GM19324 (cell line): ENCODE measurements around the gene P2RY12.

ENCODE experiments used
- ATAC-seq: cut with Tn5 transposase; IDR thresholded peaks from one replicate; pipeline ENCODE4 v1.9.1; 2021; ENCODE audit warnings: mild to moderate bottlenecking, moderate library complexity; ENCODE audit not compliant: unreplicated experiment, low FRiP score

The P2RY12 gene

DNA sequence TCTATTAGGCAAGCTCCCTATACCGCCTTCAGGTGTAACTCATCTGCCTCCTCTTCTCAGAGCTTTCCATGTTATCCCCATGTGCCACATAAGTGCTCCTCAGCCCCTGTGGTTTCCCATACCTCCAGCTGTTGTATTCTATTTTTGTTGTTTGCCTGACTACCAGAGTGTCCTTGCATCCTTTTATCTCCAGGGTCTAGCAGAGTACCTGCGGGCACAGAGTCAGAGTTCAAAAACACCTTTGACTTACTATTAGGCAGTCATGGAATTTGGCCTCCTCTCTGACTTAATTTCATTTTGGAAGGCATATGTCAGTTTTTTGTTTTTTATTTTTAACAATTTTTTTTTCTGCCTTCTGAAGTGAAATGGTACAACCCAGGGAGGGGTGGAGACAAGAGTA is 75.0 kb downstream of the P2RY12 start:
- no peak for ATAC-seq

DNA sequence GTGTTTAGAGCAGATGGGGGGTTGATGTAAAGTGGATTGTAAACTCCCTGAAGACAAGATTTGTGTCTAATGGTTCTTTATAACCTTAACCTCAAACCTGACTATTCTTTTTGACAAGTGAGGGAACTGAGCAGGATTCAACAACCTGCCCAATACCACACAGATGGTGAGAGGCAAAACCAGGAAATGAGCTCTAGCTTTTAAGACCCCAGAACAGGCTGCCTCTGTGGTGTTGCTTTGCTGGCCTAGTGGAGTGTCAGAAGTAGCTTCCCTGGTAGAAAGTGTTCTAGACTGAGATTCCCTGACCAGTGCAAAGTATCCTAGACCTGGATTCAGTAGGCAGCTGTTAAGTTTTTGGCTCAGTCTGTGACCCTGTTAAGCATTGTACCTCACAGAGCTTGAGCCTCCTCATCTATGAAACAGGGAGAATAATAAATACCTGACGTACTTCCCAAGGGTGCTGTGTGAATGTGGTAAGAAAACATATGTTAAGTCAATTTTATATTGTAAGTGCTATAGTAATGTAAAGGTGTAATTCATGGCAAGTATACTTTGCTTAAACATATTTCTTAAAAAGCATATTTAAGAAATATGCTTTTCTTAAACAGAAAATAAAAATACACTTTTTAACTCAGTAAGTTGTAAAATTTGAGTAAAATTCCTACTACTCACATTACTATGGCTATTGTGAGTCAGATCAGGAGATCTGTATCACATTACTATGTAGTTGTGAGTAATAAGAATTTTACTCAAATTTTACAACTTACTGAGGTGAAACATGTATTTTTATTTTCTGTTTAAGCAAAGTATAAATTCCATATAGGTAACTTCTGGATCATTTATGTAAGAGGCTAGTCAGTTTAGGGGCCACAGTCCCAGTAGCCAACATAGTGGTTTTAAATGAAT is 76.7 kb downstream of the P2RY12 start:
- ATAC-seq: no peak

DNA sequence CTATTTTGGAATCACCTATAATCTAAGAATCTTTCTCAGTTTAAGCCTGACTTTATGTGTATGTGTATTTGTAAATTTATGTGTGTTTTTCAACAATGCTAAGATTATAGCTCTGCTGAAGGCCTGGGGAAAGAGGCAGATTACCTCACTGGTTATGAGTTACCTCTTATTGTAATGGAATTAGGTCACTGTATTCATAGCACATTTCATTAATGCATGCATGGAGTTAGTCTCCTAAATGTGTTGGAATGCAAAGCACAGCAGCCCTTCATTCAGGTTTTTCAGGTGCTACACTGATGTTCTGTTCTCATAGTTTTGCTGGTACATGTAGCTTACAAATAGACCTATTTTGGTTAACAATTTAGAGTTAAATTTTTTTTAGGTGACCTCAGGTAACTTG is 77.4 kb downstream of the P2RY12 start:
- no peak for ATAC-seq

DNA sequence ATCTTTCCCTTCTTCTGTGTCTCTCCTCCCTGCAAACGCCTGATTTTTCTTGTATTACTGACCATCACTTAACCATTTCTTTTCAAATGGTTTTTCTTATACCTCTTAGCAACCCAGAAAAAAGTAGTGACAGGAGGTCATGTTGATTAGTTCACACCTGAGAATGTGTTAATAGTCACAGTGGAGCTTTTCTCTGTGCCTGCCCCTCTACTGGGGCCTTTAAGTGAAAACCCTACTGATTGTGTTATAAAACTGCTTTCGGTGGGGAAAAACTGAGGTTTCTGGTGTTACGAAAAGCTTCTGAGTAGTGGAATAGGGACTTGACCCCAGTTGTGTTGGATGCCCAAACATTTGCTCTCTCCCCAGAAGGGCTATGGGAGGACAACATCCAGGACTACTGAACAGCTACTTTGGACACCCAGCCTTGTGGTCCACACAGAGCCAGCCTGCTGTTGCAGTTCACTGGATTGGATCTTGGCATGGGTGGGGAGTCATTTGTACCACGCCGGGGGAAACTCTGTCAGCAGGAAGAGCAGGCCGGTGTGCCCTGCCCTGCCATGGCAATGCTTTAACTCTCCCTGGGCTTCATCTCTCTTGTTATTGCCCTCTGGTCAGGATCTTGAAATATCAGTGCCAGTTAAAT is 78.3 kb downstream of the P2RY12 start:
- ATAC-seq: no peak

DNA sequence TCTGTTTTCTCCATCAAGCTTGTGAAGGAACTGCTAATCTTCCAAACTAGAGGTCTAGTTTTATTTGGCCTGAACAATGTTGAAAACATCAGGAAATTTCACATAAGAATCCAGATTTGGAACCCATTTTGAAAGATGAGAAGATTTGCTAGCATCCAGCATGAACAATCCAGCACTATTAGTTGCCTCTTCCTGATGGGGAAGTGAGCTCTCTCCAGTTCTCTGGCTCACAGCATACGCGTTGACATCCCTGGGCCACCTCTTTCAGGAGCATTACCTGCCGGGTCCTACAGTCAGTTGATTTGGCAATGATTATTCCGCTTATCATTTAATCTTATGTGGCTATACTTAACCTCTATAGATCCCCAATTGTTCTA is 78.8 kb downstream of the P2RY12 start:
- no peak for ATAC-seq

DNA sequence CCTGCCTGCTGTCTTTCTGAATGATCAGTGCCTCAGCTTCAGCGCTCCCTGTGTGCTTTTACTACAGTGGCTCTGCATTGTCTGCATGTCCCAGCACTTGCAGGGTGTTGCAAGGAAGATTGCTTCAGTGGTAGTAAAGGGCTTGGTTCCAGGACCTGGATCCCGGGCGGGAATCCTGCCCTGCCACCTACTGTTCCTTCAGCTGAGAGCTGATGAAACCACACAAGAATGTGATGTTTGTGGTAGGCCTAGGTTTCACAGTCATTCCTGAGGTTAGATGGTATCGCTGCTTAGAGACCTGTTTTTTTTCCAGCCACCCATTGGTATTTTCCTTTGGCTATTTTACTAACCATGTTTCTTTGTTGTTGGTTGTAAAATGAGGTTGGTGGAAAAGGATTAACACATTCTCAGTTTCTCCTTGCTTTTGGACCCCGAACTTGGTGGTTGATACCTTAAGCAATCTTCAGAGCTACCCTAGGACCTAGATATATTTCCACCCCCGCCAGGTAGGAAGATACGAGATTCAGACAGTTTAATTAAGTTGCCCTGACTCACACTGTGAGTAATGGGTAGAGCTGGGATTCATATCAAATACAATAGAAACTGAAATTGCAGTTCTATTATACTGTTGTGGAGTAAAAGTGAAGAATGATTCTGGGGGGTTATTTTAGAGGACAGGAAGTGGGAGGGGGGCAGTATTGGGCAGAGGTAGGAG is 79.3 kb downstream of the P2RY12 start:
- no peak for ATAC-seq

DNA sequence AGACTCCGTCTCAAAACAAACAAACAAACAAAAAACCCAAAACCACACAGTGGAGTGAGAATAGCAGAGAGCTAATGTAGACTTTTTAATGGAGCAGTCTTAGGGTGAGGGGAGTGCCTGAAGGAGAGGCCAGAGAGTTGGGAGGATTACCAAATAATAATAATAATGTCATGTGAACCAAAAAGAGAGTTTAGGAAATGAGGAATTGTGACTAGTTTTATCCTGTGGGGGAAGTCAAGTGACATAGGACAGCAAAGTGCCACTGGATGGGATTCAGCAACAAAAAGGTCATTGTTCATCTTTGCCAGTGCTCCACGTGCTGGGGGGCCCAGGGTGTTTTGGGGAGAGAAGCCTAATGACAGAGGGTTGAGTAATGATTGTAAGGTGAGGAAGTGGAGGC is 80.8 kb downstream of the P2RY12 start:
- ATAC-seq: no peak

DNA sequence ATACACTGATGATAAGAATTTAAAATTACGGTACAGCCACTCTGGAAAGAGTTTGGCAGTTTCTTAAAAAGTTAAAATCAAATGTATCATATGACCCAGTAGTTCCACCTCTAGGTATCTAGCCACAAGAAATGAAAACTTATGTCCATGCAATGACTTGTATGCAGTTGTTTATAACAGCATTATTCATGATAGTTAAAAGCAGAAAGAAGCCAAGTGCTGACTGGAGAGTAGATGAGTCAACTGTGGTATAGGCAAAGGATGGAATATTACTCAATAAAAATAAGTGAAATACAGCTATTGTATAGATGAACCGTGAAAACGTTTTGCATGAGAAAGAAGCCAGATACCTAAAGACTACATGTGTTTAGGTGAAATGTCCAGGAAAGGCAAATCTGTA is 82.8 kb downstream of the P2RY12 start:
- ATAC-seq: no peak

DNA sequence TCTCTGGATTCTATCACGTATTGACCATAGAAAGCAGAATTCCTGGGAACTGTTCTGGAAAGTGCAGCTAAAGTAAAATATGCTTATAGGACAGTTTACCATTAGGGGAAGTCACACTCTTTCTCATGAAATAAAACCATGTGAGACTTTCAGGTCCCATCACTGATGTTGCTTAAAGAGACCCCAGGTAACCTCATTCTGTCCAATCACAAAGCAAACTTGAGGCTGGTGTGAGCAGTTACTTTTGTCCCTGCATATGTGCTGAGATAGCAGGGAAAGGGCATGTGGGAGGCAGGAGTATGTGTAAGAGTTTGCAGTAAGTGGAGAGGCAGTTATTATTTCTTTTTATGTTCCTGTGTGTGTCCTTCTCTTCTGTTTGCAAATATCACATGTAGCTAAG is 84.0 kb downstream of the P2RY12 start:
- no peak for ATAC-seq

DNA sequence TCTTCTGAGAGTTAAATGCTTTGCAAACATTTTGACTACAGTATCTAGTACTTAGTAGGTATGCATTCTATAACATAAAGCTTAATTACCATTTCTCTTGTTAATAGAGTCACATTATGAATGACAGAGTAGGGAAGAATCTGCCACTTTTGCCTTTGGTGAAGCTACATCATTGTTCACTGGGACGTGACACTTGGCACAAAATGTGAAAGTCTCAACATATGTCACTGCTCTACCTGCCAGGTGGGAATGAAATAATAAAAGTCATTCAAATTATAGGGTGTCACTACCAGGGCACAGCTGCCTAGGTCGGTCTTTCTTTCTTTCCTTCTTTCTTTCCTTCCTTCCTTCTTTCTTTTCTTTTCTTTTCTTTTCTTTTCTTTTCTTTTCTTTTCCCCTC is 85.5 kb downstream of the P2RY12 start:
- ATAC-seq: no peak

DNA sequence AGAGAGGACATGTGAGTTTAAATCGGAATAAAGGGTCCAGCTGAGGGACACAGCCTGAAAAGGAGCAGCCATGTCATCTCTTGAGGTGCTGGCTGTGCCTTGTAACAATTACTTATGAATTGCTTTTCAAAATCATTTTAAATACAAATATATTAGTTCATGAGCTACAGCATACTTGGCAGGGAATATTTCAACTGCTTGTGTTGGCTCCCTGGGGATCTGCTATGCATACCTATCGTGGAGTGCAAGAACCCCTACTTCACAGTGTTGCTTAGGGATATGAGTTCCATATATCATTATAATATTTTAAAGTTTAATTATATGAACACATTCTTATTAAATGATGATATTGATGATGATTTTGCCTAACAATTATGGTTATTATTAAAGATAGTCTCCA is 87.1 kb downstream of the P2RY12 start:
- no peak for ATAC-seq

DNA sequence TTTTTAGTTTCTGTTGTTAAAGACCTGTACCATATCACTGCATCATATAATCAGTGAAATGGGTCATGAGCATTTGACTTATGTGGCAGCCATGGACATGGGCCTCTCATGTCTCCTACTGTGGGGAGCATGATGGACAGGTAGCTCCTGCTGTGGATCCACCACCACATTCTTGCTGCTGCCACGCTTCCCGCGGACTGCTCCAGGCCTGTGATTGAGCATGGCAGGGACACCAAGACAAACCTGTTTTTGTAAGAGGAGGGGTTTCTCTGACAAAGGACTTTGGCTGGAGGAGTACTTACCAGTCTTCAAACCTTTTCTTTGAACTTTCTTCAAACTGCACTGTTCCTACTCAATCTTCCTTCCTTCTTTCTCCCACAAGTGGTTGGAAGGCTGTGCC is 88.3 kb downstream of the P2RY12 start:
- ATAC-seq: no peak

DNA sequence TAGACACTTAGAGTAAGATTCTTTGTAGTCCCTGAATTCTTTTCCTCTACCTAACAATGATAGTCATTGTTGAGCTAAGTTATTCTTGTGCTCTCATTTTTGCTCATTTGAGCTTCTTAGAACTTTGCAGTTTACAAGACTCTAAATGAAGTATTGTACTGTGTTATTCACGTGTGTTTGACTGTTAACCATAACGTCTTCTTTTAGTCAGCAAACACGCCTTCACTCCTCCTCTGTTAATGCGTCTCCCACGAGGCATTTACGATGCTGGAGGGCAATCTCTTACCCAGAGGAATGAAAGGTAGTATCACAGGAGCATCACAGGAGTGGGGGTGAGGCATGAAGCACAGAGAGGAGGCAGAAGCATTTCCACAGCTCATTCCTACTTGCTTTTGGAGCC is 91.4 kb downstream of the P2RY12 start:
- no peak for ATAC-seq

DNA sequence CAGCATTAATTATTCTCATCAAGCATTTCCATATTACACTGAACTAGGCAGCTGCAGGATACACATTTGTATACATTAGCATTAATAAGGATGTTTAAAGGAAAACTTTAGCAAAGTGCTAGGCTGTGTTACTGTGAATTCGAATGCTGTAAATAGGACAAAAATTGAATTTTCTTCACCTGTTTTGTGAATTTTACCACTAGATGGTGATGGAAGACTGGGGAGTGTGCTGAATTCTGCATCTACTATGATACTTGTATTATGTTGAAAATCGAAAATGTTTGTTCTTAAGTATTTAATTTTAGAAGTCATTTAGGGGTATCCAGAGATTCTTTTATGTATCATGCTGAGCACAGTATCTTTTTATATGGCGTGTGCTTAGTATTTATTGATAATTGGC is 93.9 kb downstream of the P2RY12 start:
- ATAC-seq: no peak

DNA sequence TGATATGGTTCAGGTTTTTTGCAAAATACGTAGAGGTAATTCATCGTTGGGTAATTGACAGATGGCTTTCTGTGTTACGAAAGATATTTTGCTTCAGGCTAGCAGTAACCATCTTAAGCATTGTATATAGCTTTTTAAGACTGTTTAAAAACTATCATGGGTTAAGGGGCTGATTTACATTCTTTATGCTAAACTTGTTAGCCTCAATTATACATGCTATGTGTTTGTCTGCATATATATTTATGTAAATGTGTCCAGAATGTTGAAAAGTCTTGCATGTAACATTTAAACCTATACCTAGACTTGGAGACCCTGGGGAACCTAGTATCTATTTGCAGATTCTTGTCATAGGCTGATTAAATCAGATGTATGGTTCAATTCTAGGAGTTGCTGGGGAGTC is 95.1 kb downstream of the P2RY12 start:
- no peak for ATAC-seq
